GM12878 (cell line): ENCODE measurements around the gene ERCC5. TPM values are rescaled to one million over a fixed set of nuclear protein-coding genes. Genes with fewer than 3 reads are reported as not detected.

Source experiments
- ATAC-seq: fragments of 200-7000 bp; cut with Tn5 transposase; 3 replicates; pipeline ENCODE4 v1.9.1; 2020; ENCODE audit warnings: mild to moderate bottlenecking, moderate library complexity
- BruUV-seq: library from RNA; stranded (reverse); fragments of 400-500 nt; replicated peaks from 2 replicates; lab custom pipeline; 2021; lab: Mats Ljungman, UMichigan
- CTCF ChIA-PET: fragments of 300-600 bp; sonication (Branson Sonifier 250); formaldehyde crosslinking; extraction: SDS; loops from one replicate; lab custom pipeline; 2021; ENCODE audit warnings: inconsistent platforms; lab: Yijun Ruan, JAX
- POLR2A ChIA-PET: fragments of 350-600 bp; formaldehyde crosslinking; extraction: SDS; loops from one replicate; lab custom pipeline; 2021; ENCODE audit warnings: inconsistent platforms; lab: Charles Lee
- RAD21 ChIA-PET: fragments of 300-600 bp; sonication (Branson Sonifier 250); formaldehyde crosslinking; loops from one replicate; lab custom pipeline; 2023; ENCODE audit warnings: antibody characterized with exemption; ENCODE audit not compliant: unreplicated experiment; lab: Charles Lee
- SMC1A ChIA-PET: fragments of 300-600 bp; sonication (Branson Sonifier 250); formaldehyde crosslinking; loops from one replicate; lab custom pipeline; 2023; ENCODE audit not compliant: unreplicated experiment, uncharacterized antibody; lab: Charles Lee
- DNase-seq: peaks from one replicate; pipeline ENCODE4 v3.0.0-alpha.2; 2011; ENCODE audit warnings: low read depth, low spot score
- FAIRE-seq: peaks from 3 replicates; lab custom pipeline; 2011; peaks lifted over from hg19 to GRCh38; lab: Jason Lieb, UNC
- H2AFZ ChIP-seq: 2 replicates; pipeline ENCODE4 v1.6.0; 2011; ENCODE audit warnings: low read depth, low read length, control low read depth; ENCODE audit not compliant: control insufficient read depth
- H3K27ac ChIP-seq: 2 replicates; pipeline ENCODE4 v1.5.1; 2011; ENCODE audit warnings: control low read depth; ENCODE audit not compliant: control insufficient read depth, insufficient read depth
- H3K27me3 ChIP-seq, 2 experiments: replicated peaks in 1 of 2; 2 replicates each; pipeline versions ENCODE4 v1.6.0 to v1.6.1; 2011; ENCODE audit warnings: low read length in 1 of 2; ENCODE audit not compliant: control insufficient read depth in 2 of 2, insufficient read depth in 2 of 2
- H3K36me3 ChIP-seq, 2 experiments: 2 replicates each; pipeline ENCODE4 v1.5.1; 2011; ENCODE audit warnings: low read length in 1 of 2; ENCODE audit not compliant: control insufficient read depth in 2 of 2, insufficient read depth in 2 of 2
- H3K4me1 ChIP-seq: 2 replicates; pipeline ENCODE4 v1.6.1; 2011; ENCODE audit warnings: mild to moderate bottlenecking, low read length, moderate library complexity, mixed read lengths; ENCODE audit not compliant: control insufficient read depth, insufficient read depth
- H3K4me2 ChIP-seq: 2 replicates; pipeline ENCODE4 v1.6.0; 2011; ENCODE audit warnings: control low read depth; ENCODE audit not compliant: control insufficient read depth, insufficient read depth
- H3K4me3 ChIP-seq: fragments of 200-600 bp; sonication (generic); 2 replicates; pipeline ENCODE4 v1.5.1; 2016
- H3K79me2 ChIP-seq: 2 replicates; pipeline ENCODE4 v1.6.0; 2011; ENCODE audit warnings: low read length; ENCODE audit not compliant: control insufficient read depth, insufficient read depth
- H3K9ac ChIP-seq: 2 replicates; pipeline ENCODE4 v1.8.0; 2011; ENCODE audit warnings: low read length, control low read depth, mixed read lengths; ENCODE audit not compliant: control insufficient read depth, insufficient read depth
- H3K9me3 ChIP-seq: replicated peaks from 3 replicates; pipeline ENCODE4 v1.5.1; 2011; ENCODE audit warnings: mild to moderate bottlenecking, low read length; ENCODE audit not compliant: control insufficient read depth, insufficient read depth
- H4K20me1 ChIP-seq: 2 replicates; pipeline ENCODE4 v1.6.0; 2011; ENCODE audit not compliant: control insufficient read depth, insufficient read depth
- EED ChIP-seq: sonication (generic); IDR thresholded peaks from 2 replicates; pipeline ENCODE4 v1.6.1; 2016; ENCODE audit warnings: antibody characterized with exemption, low read depth
- IKZF2 ChIP-seq, 2 experiments: fragments of 450-650 bp; IDR thresholded peaks; 2 replicates each; pipeline ENCODE4 v1.6.1; 2017; ENCODE audit warnings: mild to moderate bottlenecking in 2 of 2, moderate library complexity in 2 of 2
- POLR2AphosphoS5 ChIP-seq: IDR thresholded peaks from 2 replicates; pipeline ENCODE4 v1.6.1; 2011; ENCODE audit warnings: mild to moderate bottlenecking, low read length, inconsistent platforms
- RAD21 ChIP-seq: IDR thresholded peaks from 2 replicates; pipeline ENCODE4 v1.6.1; 2011; ENCODE audit warnings: mild to moderate bottlenecking, low read depth, low read length, moderate library complexity; ENCODE audit not compliant: insufficient read depth
- SIX5 ChIP-seq: IDR thresholded peaks from 2 replicates; pipeline ENCODE4 v1.6.1; 2011; ENCODE audit warnings: mild to moderate bottlenecking, low read depth, low read length, moderate library complexity; ENCODE audit not compliant: severe bottlenecking
- SMC3 ChIP-seq: IDR thresholded peaks from 2 replicates; pipeline ENCODE4 v1.6.1; 2011; ENCODE audit warnings: low read length, improper control_type of control experiment, borderline replicate concordance
- TARDBP ChIP-seq: IDR thresholded peaks from 2 replicates; pipeline ENCODE4 v1.6.1; 2016; ENCODE audit warnings: borderline replicate concordance
- ZNF217 ChIP-seq: fragments of 450-650 bp; IDR thresholded peaks from 2 replicates; pipeline ENCODE4 v1.6.1; 2017; ENCODE audit warnings: antibody characterized with exemption, mild to moderate bottlenecking
- WGBS: methylation state at CpG from one replicate; pipeline ENCODE4 v1.1.6; 2016; ENCODE audit warnings: low lambda C conversion rate; ENCODE audit not compliant: insufficient replicate concordance, insufficient coverage; ENCODE audit errors: missing lambda C conversion rate; 5-methylcytosine and 5-hydroxymethylcytosine counted together
- in situ Hi-C: fragments of 300-500 bp; cut with MboI; formaldehyde crosslinking; loops from 9 replicates; pipeline ENCODE4 v1.14.3; 2018; ENCODE audit warnings: mixed read lengths
- intact Hi-C: fragments of 100-400 bp; cut with micrococcal nuclease; formaldehyde crosslinking; loops from one replicate; pipeline ENCODE4 v1.14.2; 2022; ENCODE audit not compliant: unreplicated experiment
- polyA plus RNA-seq, 11 experiments: library from polyadenylated mRNA; depleted of rRNA in 4 of 11; unstranded in 6 of 11; stranded (reverse) in 5 of 11; fragments of >200 nt; fragmentation: Nextera tagmentation in 4 of 11; fragmentation: Illumina TruSeq in 1 of 11; extraction: Ambion mirVana in 4 of 11; extraction: Trizol in 1 of 11; gene quantifications; 1 replicate in 1 of 11; 2 replicates in 10 of 11; pipeline versions ENCODE4 v1.2.1 to v1.2.3, GENCODE V29; 2011 to 2016; ENCODE audit warnings: inconsistent platforms in 2 of 11, missing spikeins in 2 of 11, low read depth in 1 of 11
- total RNA-seq, 4 experiments: library from RNA; depleted of rRNA in 3 of 4; stranded (reverse); fragments of >200 nt in 3 of 4; fragmentation: Illumina TruSeq in 1 of 4; extraction: Trizol in 1 of 4; gene quantifications; 2 replicates each; pipeline versions ENCODE4 v1.2.1 to v1.2.3, GENCODE V29; 2013 to 2021
- TF ChIP-seq, protein P1 (sequence below): fragments of 450-650 bp; IDR thresholded peaks from 2 replicates; pipeline ENCODE4 v1.6.1; 2018; ENCODE audit warnings: mild to moderate bottlenecking, low read depth, moderate library complexity; ENCODE audit not compliant: partially characterized antibody
- TF ChIP-seq, protein P2 (sequence below): IDR thresholded peaks from 2 replicates; pipeline ENCODE4 v1.6.1; 2012; ENCODE audit warnings: improper control_type of control experiment, low read depth, low read length; ENCODE audit not compliant: insufficient replicate concordance

The ERCC5 gene
- total and polyA plus RNA-seq, 10 of the 15 experiments (the other 5 are each of a cell fraction or from before 2014, with no cell fraction given) = 11.7 to 59.2 (median 41.6) TPM

DNA sequence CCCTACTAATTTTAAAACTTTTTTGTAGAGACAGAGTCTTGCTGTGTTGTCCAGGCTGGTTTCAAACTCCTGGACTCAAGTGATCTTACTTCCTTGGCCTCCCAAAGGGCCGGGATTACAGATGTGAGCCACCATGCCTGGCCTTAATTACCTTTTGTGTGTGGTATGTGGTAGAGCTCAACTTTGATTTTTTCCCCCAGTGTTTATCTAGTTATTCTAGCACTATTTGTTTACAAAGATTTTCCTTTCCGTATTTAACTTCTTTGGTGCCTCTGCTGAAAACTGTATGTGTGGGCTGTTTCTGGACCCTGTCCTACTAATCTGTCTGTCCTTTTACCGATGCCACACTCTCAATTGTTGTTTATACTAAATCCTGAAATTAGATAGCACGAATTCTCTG lies 9.4 kb upstream of the ERCC5 start:
- CTCF ChIA-PET = interaction anchor here (1.1 kb wide), 1 partner anchor 36 kb away, joined by 3 read pairs; no protein-coding TSS in a partner anchor
- POLR2A ChIA-PET = no interaction called here
- 91% methylated on average over 4 of the region's 4 CpGs for WGBS
- H3K4me3 ChIP-seq = no peak overlapping the region
- FAIRE-seq (no peak), DNase-seq (no peak), ATAC-seq (no peak)
- BruUV-seq = no TSS peak
- no peaks in the 10 kb centered on the region; a peak in 3 of 4 replicates for H3K36me3 ChIP-seq
- intact Hi-C loops = no loop called here
- in situ Hi-C loops = no loop called here
- no peaks in the 10 kb centered on the region for H4K20me1 ChIP-seq
- no peak overlapping the region for H2AFZ ChIP-seq
- no peaks in the 10 kb centered on the region for H3K27me3 ChIP-seq
- no peak overlapping the region for H3K4me2 ChIP-seq
- H3K9me3 ChIP-seq = no peaks in the 10 kb centered on the region
- RAD21 ChIA-PET = no interaction called here
- no peaks in the 10 kb centered on the region for H3K4me1 ChIP-seq
- H3K79me2 ChIP-seq = no peaks in the 10 kb centered on the region
- H3K27ac ChIP-seq = no peak overlapping the region
- SMC1A ChIA-PET = interaction anchor here (1.0 kb wide), 1 partner anchor 233 kb away, joined by 3 read pairs; no protein-coding TSS in a partner anchor
- TF ChIP-seq SMC3 (no peak), TARDBP (no peak)
- TF ChIP-seq, protein P1, sequence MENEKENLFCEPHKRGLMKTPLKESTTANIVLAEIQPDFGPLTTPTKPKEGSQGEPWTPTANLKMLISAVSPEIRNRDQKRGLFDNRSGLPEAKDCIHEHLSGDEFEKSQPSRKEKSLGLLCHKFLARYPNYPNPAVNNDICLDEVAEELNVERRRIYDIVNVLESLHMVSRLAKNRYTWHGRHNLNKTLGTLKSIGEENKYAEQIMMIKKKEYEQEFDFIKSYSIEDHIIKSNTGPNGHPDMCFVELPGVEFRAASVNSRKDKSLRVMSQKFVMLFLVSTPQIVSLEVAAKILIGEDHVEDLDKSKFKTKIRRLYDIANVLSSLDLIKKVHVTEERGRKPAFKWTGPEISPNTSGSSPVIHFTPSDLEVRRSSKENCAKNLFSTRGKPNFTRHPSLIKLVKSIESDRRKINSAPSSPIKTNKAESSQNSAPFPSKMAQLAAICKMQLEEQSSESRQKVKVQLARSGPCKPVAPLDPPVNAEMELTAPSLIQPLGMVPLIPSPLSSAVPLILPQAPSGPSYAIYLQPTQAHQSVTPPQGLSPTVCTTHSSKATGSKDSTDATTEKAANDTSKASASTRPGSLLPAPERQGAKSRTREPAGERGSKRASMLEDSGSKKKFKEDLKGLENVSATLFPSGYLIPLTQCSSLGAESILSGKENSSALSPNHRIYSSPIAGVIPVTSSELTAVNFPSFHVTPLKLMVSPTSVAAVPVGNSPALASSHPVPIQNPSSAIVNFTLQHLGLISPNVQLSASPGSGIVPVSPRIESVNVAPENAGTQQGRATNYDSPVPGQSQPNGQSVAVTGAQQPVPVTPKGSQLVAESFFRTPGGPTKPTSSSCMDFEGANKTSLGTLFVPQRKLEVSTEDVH = no peak
- no peak overlapping the region for H3K9ac ChIP-seq

DNA sequence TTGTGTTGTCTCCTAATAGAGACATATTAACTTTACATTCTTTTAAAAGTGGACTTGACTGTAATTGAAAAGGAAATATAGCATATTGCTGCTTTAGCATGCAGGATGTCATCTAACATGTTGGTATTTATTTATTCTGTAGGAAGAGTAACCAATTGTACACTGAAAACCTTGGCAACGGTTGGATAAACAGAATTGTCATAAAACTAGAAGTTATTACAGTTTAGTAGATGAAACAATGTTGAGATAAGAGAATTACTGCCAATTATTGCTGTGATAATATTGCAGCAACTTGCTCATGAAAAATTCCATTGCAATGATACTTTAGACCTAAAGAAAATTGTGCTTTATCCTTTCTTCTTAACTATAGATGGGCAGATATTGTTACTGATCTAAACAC lies 7.6 kb upstream of the ERCC5 start:
- ChIA-PET RAD21 (no interaction called here), POLR2A (no interaction called here), SMC1A (no interaction called here), CTCF (interaction anchor here (1.0 kb wide), 1 partner anchor 257 kb away, joined by 3 read pairs; no protein-coding TSS in a partner anchor)
- Histone ChIP-seq H2AFZ (no peak overlapping the region), H3K4me1 (no peaks in the 10 kb centered on the region), H3K4me3 (no peak overlapping the region), H3K9ac (no peak overlapping the region), H3K27ac (no peak overlapping the region), H3K4me2 (no peak overlapping the region), H3K9me3 (no peaks in the 10 kb centered on the region), H4K20me1 (no peaks in the 10 kb centered on the region), H3K79me2 (no peaks in the 10 kb centered on the region), H3K36me3 (no peaks in the 10 kb centered on the region; a peak in 4 of 4 replicates), H3K27me3 (no peaks in the 10 kb centered on the region)
- DNase-seq (no peak), FAIRE-seq (no peak), ATAC-seq (no peak)
- in situ Hi-C loops = no loop called here
- BruUV-seq = no TSS peak
- WGBS = 70% methylated on average over 1 of the region's 1 CpG
- intact Hi-C loops = no loop called here
- no peak for TF ChIP-seq ZNF217
- TF ChIP-seq, protein P2, sequence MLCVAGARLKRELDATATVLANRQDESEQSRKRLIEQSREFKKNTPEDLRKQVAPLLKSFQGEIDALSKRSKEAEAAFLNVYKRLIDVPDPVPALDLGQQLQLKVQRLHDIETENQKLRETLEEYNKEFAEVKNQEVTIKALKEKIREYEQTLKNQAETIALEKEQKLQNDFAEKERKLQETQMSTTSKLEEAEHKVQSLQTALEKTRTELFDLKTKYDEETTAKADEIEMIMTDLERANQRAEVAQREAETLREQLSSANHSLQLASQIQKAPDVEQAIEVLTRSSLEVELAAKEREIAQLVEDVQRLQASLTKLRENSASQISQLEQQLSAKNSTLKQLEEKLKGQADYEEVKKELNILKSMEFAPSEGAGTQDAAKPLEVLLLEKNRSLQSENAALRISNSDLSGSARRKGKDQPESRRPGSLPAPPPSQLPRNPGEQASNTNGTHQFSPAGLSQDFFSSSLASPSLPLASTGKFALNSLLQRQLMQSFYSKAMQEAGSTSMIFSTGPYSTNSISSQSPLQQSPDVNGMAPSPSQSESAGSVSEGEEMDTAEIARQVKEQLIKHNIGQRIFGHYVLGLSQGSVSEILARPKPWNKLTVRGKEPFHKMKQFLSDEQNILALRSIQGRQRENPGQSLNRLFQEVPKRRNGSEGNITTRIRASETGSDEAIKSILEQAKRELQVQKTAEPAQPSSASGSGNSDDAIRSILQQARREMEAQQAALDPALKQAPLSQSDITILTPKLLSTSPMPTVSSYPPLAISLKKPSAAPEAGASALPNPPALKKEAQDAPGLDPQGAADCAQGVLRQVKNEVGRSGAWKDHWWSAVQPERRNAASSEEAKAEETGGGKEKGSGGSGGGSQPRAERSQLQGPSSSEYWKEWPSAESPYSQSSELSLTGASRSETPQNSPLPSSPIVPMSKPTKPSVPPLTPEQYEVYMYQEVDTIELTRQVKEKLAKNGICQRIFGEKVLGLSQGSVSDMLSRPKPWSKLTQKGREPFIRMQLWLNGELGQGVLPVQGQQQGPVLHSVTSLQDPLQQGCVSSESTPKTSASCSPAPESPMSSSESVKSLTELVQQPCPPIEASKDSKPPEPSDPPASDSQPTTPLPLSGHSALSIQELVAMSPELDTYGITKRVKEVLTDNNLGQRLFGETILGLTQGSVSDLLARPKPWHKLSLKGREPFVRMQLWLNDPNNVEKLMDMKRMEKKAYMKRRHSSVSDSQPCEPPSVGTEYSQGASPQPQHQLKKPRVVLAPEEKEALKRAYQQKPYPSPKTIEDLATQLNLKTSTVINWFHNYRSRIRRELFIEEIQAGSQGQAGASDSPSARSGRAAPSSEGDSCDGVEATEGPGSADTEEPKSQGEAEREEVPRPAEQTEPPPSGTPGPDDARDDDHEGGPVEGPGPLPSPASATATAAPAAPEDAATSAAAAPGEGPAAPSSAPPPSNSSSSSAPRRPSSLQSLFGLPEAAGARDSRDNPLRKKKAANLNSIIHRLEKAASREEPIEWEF = no peak
- no peak for TF ChIP-seq RAD21
- no peak for TF ChIP-seq EED
- no peak for TF ChIP-seq IKZF2 (IDR thresholded peaks at IDR 0.05)
- TF ChIP-seq SIX5 = no peak
- no peak for TF ChIP-seq POLR2AphosphoS5
